Brain microvascular endothelial cell (primary cell): ENCODE results near the gene CCDC150.

Experiments used
- DNase-seq: peaks from one replicate; pipeline ENCODE4 v3.0.0-alpha.2; 2020
- H3K27ac ChIP-seq: fragments of 250-450 bp; sonication (Bioruptor Pico); 2 replicates; pipeline ENCODE4 v1.5.1; 2020; ENCODE audit warnings: mild to moderate bottlenecking, moderate library complexity
- H3K27me3 ChIP-seq: fragments of 250-450 bp; sonication (Bioruptor Pico); replicated peaks from 2 replicates; pipeline ENCODE4 v1.5.1; 2020; ENCODE audit warnings: mild to moderate bottlenecking
- H3K36me3 ChIP-seq: fragments of 250-450 bp; sonication (Bioruptor Pico); replicated peaks from 2 replicates; pipeline ENCODE4 v1.5.1; 2020; ENCODE audit warnings: mild to moderate bottlenecking
- H3K4me3 ChIP-seq: 2 replicates; pipeline ENCODE4 v1.5.1; 2011; ENCODE audit warnings: low read depth, mild to moderate bottlenecking, control low read depth, low read length, moderate library complexity
- in situ Hi-C: cut with HindIII; loops from 2 replicates; pipeline ENCODE4 v1.10.0; 2017; ENCODE audit warnings: low sequenced_read_pairs, low pct_ligation_motif_present
- TF ChIP-seq, protein P1 (sequence below): IDR thresholded peaks from 2 replicates; pipeline ENCODE4 v1.5.1; 2011; ENCODE audit warnings: low read depth, mild to moderate bottlenecking, moderate library complexity, low read length, control low read depth, inconsistent platforms; ENCODE audit errors: missing control alignments

CCDC150 gene

GRCh38 chr2:196638765-196639164 is 750 bp upstream of the CCDC150 start:
- in situ Hi-C loops: no loop called here
- H3K27me3 ChIP-seq: no peaks in the 10 kb centered on the region
- TF ChIP-seq, protein P1, sequence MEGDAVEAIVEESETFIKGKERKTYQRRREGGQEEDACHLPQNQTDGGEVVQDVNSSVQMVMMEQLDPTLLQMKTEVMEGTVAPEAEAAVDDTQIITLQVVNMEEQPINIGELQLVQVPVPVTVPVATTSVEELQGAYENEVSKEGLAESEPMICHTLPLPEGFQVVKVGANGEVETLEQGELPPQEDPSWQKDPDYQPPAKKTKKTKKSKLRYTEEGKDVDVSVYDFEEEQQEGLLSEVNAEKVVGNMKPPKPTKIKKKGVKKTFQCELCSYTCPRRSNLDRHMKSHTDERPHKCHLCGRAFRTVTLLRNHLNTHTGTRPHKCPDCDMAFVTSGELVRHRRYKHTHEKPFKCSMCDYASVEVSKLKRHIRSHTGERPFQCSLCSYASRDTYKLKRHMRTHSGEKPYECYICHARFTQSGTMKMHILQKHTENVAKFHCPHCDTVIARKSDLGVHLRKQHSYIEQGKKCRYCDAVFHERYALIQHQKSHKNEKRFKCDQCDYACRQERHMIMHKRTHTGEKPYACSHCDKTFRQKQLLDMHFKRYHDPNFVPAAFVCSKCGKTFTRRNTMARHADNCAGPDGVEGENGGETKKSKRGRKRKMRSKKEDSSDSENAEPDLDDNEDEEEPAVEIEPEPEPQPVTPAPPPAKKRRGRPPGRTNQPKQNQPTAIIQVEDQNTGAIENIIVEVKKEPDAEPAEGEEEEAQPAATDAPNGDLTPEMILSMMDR: no peak
- H3K27ac ChIP-seq: no peak overlapping the region
- H3K4me3 ChIP-seq: no peak overlapping the region
- no peak for DNase-seq
- no peaks in the 10 kb centered on the region for H3K36me3 ChIP-seq

DNA sequence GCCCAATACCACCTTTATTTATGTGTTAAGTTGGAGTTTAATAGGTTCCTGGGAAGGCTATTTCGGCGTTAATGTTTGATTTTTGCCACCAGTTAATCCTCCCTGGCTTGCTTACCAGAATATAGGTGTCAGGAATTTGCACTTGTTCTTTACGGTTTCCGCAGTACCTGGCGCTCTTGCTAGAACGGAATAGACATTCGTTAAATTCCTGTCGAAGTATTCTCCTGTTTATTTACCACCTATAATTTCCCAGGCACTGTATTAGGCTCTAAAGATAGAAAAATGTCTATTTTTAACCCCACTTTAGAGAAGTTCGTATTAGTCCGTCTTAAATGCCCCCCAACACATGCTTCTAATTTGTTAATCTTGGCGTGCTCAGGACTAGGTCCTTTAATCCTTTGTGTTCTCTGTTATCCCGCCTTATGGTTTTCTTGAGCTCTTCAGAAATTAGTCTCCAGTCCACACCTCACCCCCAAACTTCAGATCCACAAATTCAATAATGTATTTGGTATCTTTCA is 575 bp downstream of the CCDC150 start:
- in situ Hi-C loops: no loop called here
- H3K4me3 ChIP-seq: peak overlapping the region; percentile 93
- no peak overlapping the region for H3K27ac ChIP-seq
- H3K27me3 ChIP-seq: no peaks in the 10 kb centered on the region
- TF ChIP-seq, protein P1: no peak
- no peaks in the 10 kb centered on the region for H3K36me3 ChIP-seq
- no peak for DNase-seq

DNA sequence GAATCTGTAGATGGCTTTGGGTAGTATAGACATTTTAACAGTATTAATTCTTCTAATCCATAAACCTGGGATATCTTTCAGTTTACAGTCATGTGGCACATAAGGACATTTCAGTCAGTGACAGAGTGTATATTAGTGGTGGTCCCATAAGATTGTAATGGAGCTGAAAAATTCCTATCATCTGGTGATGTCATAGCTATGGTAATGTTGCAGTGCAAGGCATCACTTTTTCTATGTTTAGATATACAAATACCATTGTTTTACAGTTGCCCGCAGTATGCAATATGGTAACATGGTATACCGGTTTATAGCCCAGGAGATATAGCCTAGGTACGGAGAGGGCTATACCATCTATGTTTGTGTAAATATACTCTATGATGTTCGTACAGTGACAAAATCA is 9.7 kb downstream of the CCDC150 start:
- in situ Hi-C loops: no loop called here

GRCh38 chr2:196651387-196652094 is 12.0 kb downstream of the CCDC150 start:
- Histone ChIP-seq H3K27me3 (no peaks in the 10 kb centered on the region), H3K4me3 (no peak overlapping the region)
- in situ Hi-C loops: no loop called here

More for the DNA sequence above, 9.7 kb downstream of the CCDC150 start:
- TF ChIP-seq, protein P1: no peak
- Histone ChIP-seq H3K27me3 (no peaks in the 10 kb centered on the region), H3K27ac (no peak overlapping the region), H3K36me3 (no peaks in the 10 kb centered on the region), H3K4me3 (no peak overlapping the region)
- DNase-seq: no peak

GRCh38 chr2:196652869-196653268 is 13.4 kb downstream of the CCDC150 start:
- Histone ChIP-seq H3K27ac (no peak overlapping the region), H3K36me3 (no peaks in the 10 kb centered on the region), H3K4me3 (no peak overlapping the region), H3K27me3 (no peaks in the 10 kb centered on the region)
- TF ChIP-seq, protein P1: no peak
- no peak for DNase-seq
- in situ Hi-C loops: no loop called here

More at GRCh38 chr2:196651387-196652094, 12.0 kb downstream of the CCDC150 start:
- TF ChIP-seq, protein P1: no peak
- Histone ChIP-seq H3K27ac (no peak overlapping the region), H3K36me3 (no peaks in the 10 kb centered on the region)
- DNase-seq: no peak

DNA sequence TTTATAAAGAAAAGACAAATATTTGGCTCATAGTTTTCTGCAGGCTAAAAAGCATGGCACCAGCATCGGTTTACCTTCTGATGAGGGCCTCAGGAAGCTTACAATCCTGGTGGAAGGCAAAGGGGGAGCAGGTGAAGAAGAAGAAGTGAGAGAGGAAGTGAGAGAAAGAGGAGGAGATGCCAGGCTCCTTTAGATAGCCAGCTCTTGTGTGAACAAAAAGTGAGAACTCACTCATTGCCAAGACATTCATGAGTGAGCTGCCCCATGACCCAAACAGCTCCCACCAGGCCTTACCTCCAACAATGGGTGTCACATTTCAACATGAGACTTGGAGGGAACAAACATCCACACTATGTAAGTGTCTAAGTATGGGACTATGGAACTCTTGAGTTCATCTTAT is 14.3 kb downstream of the CCDC150 start:
- TF ChIP-seq, protein P1: no peak
- DNase-seq: no peak
- Histone ChIP-seq H3K27ac (no peak overlapping the region), H3K36me3 (no peaks in the 10 kb centered on the region), H3K27me3 (no peaks in the 10 kb centered on the region), H3K4me3 (no peak overlapping the region)
- in situ Hi-C loops: no loop called here
